Measurements from ENCODE around the gene NUMBL.
"Not testable (repeated sequence)": the region's sequence is repeated elsewhere in the genome, so short reads cannot be mapped to it uniquely, and the experiment has no call there.

NUMBL gene

DNA sequence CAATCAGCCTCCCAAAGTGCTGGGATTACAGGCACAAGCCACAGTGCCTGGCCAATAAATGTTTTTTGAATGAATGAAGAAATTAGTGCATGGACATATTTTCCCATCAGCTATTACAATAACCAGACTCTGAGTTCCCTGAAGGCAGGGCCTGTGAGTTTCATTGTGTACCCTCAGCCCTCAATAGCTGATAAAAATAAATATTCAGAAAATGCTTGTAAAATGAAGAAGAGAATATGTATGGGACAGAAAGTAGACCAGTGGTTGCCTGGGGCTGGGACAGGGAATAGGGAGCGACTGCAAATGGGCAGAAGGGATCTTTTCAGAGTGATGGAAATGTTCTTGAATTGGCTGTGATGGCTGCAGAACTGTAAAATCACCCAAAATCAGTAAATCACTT is 28.8 kb downstream of the NUMBL start:
- no peak for DNase-seq

GRCh38 chr19:40659566-40659965 is 30.9 kb downstream of the NUMBL start:
- no peak for DNase-seq

DNA sequence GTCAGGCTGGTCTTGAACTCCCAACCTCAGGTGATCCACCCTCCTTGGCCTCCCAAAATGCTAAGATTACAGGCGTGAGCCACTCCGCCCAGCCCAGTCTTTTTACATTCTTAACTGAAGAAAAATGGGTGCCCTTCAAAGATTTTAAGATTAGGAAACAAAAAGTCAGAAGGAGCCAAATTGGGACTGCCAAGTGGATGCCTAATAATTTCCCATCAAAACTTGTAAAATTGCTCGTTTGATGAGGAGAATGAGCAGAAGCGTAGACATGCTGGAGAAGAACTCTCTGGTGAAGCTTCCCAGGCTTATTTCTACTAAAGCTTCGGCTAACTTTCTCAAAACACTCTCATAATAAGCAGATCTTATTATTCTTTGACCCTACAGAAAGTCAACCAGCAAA is 31.3 kb downstream of the NUMBL start:
- no peak for DNase-seq

DNA sequence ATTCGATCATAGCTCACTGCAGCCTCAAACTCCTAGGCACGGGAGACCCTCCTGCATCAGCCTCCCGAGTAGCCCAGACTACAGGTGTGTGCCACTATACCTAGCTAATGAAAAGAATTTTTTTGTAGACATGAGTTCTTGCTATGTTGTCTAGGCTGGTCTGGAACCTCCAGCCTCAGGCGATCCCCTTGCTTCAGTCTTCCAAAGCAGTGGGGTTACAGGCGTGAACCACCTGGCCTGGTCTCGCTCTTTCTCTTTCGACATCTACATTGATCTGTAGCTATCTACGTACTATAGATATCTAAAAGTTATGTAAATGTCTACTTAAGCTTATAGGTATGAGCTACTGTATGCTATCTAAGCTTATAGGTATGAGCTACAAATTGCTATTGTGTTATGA is 32.4 kb downstream of the NUMBL start:
- DNase-seq = no peak

- DNase-seq = not testable (repeated sequence)
Observed at GRCh38 chr19:40655684-40656083, 34.8 kb downstream of the NUMBL start.

GRCh38 chr19:40652303-40652702 is 38.1 kb downstream of the NUMBL start:
- DNase-seq = not testable (repeated sequence)

- DNase-seq = no peak
Observed at GRCh38 chr19:40650749-40651305, 39.6 kb downstream of the NUMBL start.

GRCh38 chr19:40649903-40650675 is 40.4 kb downstream of the NUMBL start:
- not testable (repeated sequence) for DNase-seq

- DNase-seq = no peak
Observed at GRCh38 chr19:40646743-40647254, 43.7 kb downstream of the NUMBL start.

GRCh38 chr19:40642757-40643305 is 47.6 kb downstream of the NUMBL start:
- DNase-seq = no peak

- no peak for DNase-seq
Observed at GRCh38 chr19:40642051-40642706, 48.3 kb downstream of the NUMBL start.

DNA sequence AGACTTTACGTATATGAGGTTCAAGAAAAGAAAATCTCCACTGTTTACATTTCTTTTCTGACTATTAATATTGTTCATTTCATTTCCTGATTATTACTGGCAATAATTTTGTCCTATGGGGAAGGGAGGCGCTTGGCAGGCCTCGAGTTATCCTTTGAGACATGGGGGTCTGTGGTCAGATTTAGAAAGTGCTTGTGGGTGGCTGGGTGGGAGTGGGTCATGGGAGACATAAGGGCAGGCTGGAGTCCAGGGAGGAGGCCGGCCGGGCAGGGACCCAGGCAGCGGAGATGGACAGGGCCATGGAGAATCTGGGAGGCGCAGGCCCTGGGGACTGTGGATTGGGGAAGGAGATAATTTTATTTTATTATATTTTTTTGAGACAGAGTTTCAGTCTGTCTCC is 49.2 kb downstream of the NUMBL start:
- DNase-seq = no peak

GRCh38 chr19:40640744-40641143 is 49.7 kb downstream of the NUMBL start:
- DNase-seq = no peak

DNA sequence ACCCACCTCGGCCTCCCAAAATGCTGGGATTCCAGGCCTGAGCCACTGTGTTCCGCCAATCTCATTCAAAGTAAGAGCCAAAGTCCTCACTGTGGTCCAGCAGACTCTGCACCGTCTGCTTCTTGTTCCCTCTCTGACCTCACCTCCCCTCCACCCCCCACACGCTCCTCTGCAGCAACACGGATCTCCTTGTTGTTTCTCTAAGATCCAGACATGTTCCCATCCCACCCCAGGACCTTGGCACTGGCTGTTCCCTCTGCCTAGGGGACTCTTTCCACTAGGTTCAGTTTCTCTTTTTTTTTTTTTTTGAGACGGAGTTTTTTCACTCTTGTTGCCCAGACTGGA is 50.8 kb downstream of the NUMBL start:
- no peak for DNase-seq

- DNase-seq = no peak
Observed at GRCh38 chr19:40638327-40638726, 52.1 kb downstream of the NUMBL start.

- no peak for DNase-seq
Observed at GRCh38 chr19:40633207-40633606, 57.2 kb downstream of the NUMBL start.

- DNase-seq = no peak
Observed at GRCh38 chr19:40632311-40633036, 58.0 kb downstream of the NUMBL start.

- DNase-seq = no peak
Observed at GRCh38 chr19:40630571-40631160, 59.8 kb downstream of the NUMBL start.

- DNase-seq = no peak
Observed at GRCh38 chr19:40629346-40629745, 61.1 kb downstream of the NUMBL start.

DNA sequence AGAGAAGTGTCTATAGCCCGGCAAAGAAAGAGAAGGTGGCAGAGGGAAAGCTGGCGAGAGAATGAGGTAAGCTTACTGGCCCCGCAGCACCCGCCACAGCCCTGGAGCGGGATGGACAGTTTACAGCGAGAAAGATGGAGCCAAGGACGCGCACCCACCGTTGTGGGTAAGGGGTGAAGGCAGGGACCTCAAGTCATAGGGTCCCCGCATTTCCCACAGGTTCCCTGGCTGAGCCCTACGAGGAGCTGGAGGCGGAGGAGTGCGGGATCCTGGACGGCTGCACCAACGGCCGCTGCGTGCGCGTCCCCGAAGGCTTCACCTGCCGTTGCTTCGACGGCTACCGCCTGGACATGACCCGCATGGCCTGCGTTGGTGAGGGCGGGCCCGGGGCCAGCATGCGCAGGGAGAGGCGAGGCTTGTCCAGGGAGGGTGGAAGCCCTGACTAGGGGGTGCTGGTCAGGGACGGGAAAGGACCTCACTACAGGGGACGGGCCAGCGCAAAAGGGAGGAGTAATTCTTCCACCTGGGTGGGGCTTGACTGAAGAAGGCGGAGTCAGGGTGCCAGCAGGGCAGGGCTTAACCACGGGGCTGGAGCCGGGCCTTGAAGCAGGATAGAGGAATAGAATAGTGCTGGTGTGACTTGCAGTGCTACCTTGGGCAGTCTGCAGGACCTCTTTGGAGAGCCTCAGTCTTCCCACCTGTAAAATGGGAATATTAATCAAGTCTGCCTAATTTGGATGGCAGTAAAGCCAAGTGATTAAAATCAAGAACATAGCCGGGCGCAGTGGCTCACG is 62.8 kb downstream of the NUMBL start:
- DNase-seq = no peak

DNA sequence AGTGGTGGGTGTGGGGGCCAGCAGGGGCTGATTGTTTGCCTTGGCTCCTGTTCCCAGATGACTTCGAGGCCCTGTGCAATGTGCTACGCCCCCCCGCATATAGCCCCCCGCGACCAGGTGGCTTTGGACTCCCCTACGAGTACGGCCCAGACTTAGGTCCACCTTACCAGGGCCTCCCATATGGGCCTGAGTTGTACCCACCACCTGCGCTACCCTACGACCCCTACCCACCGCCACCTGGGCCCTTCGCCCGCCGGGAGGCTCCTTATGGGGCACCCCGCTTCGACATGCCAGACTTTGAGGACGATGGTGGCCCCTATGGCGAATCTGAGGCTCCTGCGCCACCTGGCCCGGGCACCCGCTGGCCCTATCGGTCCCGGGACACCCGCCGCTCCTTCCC is 63.5 kb downstream of the NUMBL start:
- no peak for DNase-seq
